ENCODE data around the gene ADRM1.

The ADRM1 gene

GRCh38 chr20:62282877-62283503, 19.8 kb upstream of the ADRM1 start:
- no peak overlapping the region for H3K4me2 ChIP-seq (ENCODE audit: low read length)
- TF ChIP-seq CTCF (IDR thresholded peaks at IDR 0.05; ENCODE audit: low read length) (no peak), EZH2 (IDR thresholded peaks at IDR 0.05; ENCODE audit: borderline replicate concordance, low read length) (no peak)
- H3K9me3 ChIP-seq (ENCODE audit: low read length) = no peaks in the 10 kb centered on the region
- no peaks in the 10 kb centered on the region for H3K27me3 ChIP-seq (ENCODE audit: insufficient read depth, low read length)
- H3K4me1 ChIP-seq (ENCODE audit: insufficient read depth, low read length, severe bottlenecking) = no peaks in the 10 kb centered on the region
- H3K9ac ChIP-seq (ENCODE audit: low read length) = no peak overlapping the region
- H4K20me1 ChIP-seq (ENCODE audit: insufficient read depth, low read length) = no peaks in the 10 kb centered on the region
- no peak overlapping the region for H3K27ac ChIP-seq (ENCODE audit: low read depth, low read length, poor library complexity, severe bottlenecking)
- H3K4me3 ChIP-seq (ENCODE audit: low read depth, low read length, poor library complexity, severe bottlenecking) = no peak overlapping the region
- no peak overlapping the region for H2AFZ ChIP-seq (ENCODE audit: low read length)
- no peaks in the 10 kb centered on the region for H3F3A ChIP-seq (ENCODE audit: insufficient read depth, low read length)
- peaks cover 68% of the 10 kb centered on the region for H3K36me3 ChIP-seq (ENCODE audit: insufficient read depth, low read length)
- no peaks in the 10 kb centered on the region for H3K79me2 ChIP-seq (ENCODE audit: insufficient read depth, low read length)
- no peaks in the 10 kb centered on the region for H3K9me2 ChIP-seq (ENCODE audit: low read depth, low read length)

- H3K4me2 ChIP-seq (ENCODE audit: low read length) = no peak overlapping the region
- H3K4me1 ChIP-seq (ENCODE audit: insufficient read depth, low read length, severe bottlenecking) = no peaks in the 10 kb centered on the region
- H3K9me3 ChIP-seq (ENCODE audit: low read length) = no peaks in the 10 kb centered on the region
- H3F3A ChIP-seq (ENCODE audit: insufficient read depth, low read length) = no peaks in the 10 kb centered on the region
- H3K36me3 ChIP-seq (ENCODE audit: insufficient read depth, low read length) = peaks cover 64% of the 10 kb centered on the region
- no peak overlapping the region for H3K9ac ChIP-seq (ENCODE audit: low read length)
- no peaks in the 10 kb centered on the region for H3K9me2 ChIP-seq (ENCODE audit: low read depth, low read length)
- no peak overlapping the region for H3K27ac ChIP-seq (ENCODE audit: low read depth, low read length, poor library complexity, severe bottlenecking)
- TF ChIP-seq CTCF (IDR thresholded peaks at IDR 0.05; ENCODE audit: low read length) = no peak
- no peak for TF ChIP-seq EZH2 (IDR thresholded peaks at IDR 0.05; ENCODE audit: borderline replicate concordance, low read length)
- H4K20me1 ChIP-seq (ENCODE audit: insufficient read depth, low read length) = no peaks in the 10 kb centered on the region
- H3K79me2 ChIP-seq (ENCODE audit: insufficient read depth, low read length) = no peaks in the 10 kb centered on the region
- H3K4me3 ChIP-seq (ENCODE audit: low read depth, low read length, poor library complexity, severe bottlenecking) = no peak overlapping the region
- no peak overlapping the region for H2AFZ ChIP-seq (ENCODE audit: low read length)
- no peaks in the 10 kb centered on the region for H3K27me3 ChIP-seq (ENCODE audit: insufficient read depth, low read length)
Observed at GRCh38 chr20:62284448-62284847, 18.3 kb upstream of the ADRM1 start.

GRCh38 chr20:62285151-62285550, 17.6 kb upstream of the ADRM1 start:
- no peak overlapping the region for H3K4me3 ChIP-seq (ENCODE audit: low read depth, low read length, poor library complexity, severe bottlenecking)
- H3K9ac ChIP-seq (ENCODE audit: low read length) = no peak overlapping the region
- H2AFZ ChIP-seq (ENCODE audit: low read length) = no peak overlapping the region
- no peaks in the 10 kb centered on the region for H3F3A ChIP-seq (ENCODE audit: insufficient read depth, low read length)
- H3K9me2 ChIP-seq (ENCODE audit: low read depth, low read length) = no peaks in the 10 kb centered on the region
- no peaks in the 10 kb centered on the region for H3K79me2 ChIP-seq (ENCODE audit: insufficient read depth, low read length)
- no peaks in the 10 kb centered on the region for H3K27me3 ChIP-seq (ENCODE audit: insufficient read depth, low read length)
- TF ChIP-seq EZH2 (IDR thresholded peaks at IDR 0.05; ENCODE audit: borderline replicate concordance, low read length) (no peak), CTCF (IDR thresholded peaks at IDR 0.05; ENCODE audit: low read length) (no peak)
- H3K4me1 ChIP-seq (ENCODE audit: insufficient read depth, low read length, severe bottlenecking) = no peaks in the 10 kb centered on the region
- H3K36me3 ChIP-seq (ENCODE audit: insufficient read depth, low read length) = peaks cover 57% of the 10 kb centered on the region
- H3K9me3 ChIP-seq (ENCODE audit: low read length) = no peaks in the 10 kb centered on the region
- H3K27ac ChIP-seq (ENCODE audit: low read depth, low read length, poor library complexity, severe bottlenecking) = no peak overlapping the region
- no peak overlapping the region for H3K4me2 ChIP-seq (ENCODE audit: low read length)
- no peaks in the 10 kb centered on the region for H4K20me1 ChIP-seq (ENCODE audit: insufficient read depth, low read length)
